ENCODE measurements around the gene ARHGAP18. TPM values are rescaled to one million over a fixed set of nuclear protein-coding genes. Genes with fewer than 3 reads are reported as not detected.

ARHGAP18 gene
- total RNA-seq, 2 donors from 2014 or later: 14.3 to 17.7 TPM

GRCh38 chr6:129592516-129593232 is 117.3 kb downstream of the ARHGAP18 start:
- Mint-ChIP-seq H3K9me3 (no peaks in the 10 kb centered on the region), H3K36me3 (ENCODE audit: low read depth) (peaks cover 16% of the 10 kb centered on the region), H3K27ac (no peak overlapping the region), H3K27me3 (ENCODE audit: insufficient read depth) (no peaks in the 10 kb centered on the region), H3K4me1 (peaks cover 9% of the 10 kb centered on the region), H3K4me3 (no peak overlapping the region)
- H3K9me3 ChIP-seq (ENCODE audit: control insufficient read depth, low read length): no peaks in the 10 kb centered on the region
- no peak for DNase-seq
- WGBS, 2 experiments (ENCODE audit: insufficient coverage in 1 of 2, insufficient read length in 1 of 2): 88 to 94% methylated on average over 3 to 6 of the region's 6 CpGs
- H3K27ac ChIP-seq (ENCODE audit: low read depth, low read length): no peak overlapping the region
- H3K27me3 ChIP-seq (ENCODE audit: control insufficient read depth, insufficient read depth, low read length, poor library complexity, severe bottlenecking): no peaks in the 10 kb centered on the region
- H3K36me3 ChIP-seq (ENCODE audit: control insufficient read depth, insufficient read depth, low read length): no peaks in the 10 kb centered on the region
- H3K9ac ChIP-seq (ENCODE audit: extremely low read depth, low read length, poor library complexity, severe bottlenecking): no peak overlapping the region
- no peaks in the 10 kb centered on the region for H3K4me1 ChIP-seq (ENCODE audit: control insufficient read depth, insufficient read depth, low read length)
- H3K4me3 ChIP-seq (ENCODE audit: low read length): no peak overlapping the region
- TF ChIP-seq CTCF (conservative IDR thresholded peaks at IDR 0.05): no peak

DNA sequence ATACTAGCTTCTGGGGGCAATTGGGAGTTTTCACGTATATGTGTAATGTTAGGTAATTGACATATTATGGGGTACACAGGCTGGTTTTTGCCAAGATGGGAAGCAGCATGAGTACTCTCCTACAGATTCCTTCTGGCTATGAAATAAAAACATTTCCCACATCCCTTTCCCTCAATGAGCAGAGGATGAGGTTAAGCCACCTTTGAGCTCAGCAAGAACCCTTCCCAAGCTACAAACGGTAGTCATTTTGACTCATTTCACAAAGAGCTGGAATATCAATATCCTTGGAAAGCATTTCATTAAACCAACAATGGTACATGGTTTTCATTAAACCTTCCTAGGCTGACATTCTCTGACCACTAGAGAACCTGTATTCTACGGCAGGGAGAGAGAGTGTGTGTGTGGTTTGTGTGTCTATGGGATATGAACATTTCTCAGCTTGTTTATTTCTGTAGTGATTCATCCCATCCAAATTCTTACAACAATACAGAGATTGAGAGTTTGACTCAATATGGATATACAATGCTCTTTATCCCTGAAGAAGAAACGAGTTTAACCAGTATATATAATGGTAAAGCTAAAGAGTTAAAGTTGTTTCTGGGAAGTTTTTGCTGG is 119.5 kb downstream of the ARHGAP18 start:
- Mint-ChIP-seq H3K27me3 (ENCODE audit: insufficient read depth) (no peaks in the 10 kb centered on the region), H3K27ac (no peak overlapping the region), H3K9me3 (no peaks in the 10 kb centered on the region), H3K36me3 (ENCODE audit: low read depth) (peaks cover 20% of the 10 kb centered on the region), H3K4me1 (peaks cover 5% of the 10 kb centered on the region), H3K4me3 (no peak overlapping the region)
- Histone ChIP-seq H3K9ac (ENCODE audit: extremely low read depth, low read length, poor library complexity, severe bottlenecking) (no peak overlapping the region), H3K36me3 (ENCODE audit: control insufficient read depth, insufficient read depth, low read length) (no peaks in the 10 kb centered on the region), H3K4me3 (ENCODE audit: low read length) (no peak overlapping the region), H3K4me1 (ENCODE audit: control insufficient read depth, insufficient read depth, low read length) (no peaks in the 10 kb centered on the region), H3K27me3 (ENCODE audit: control insufficient read depth, insufficient read depth, low read length, poor library complexity, severe bottlenecking) (no peaks in the 10 kb centered on the region), H3K9me3 (ENCODE audit: control insufficient read depth, low read length) (no peaks in the 10 kb centered on the region), H3K27ac (ENCODE audit: low read depth, low read length) (no peak overlapping the region)
- WGBS, 2 experiments (ENCODE audit: insufficient coverage in 1 of 2, insufficient read length in 1 of 2): 95 to 100% methylated on average over 1 to 3 of the region's 4 CpGs
- no peak for TF ChIP-seq CTCF (conservative IDR thresholded peaks at IDR 0.05)
- no peak for DNase-seq

DNA sequence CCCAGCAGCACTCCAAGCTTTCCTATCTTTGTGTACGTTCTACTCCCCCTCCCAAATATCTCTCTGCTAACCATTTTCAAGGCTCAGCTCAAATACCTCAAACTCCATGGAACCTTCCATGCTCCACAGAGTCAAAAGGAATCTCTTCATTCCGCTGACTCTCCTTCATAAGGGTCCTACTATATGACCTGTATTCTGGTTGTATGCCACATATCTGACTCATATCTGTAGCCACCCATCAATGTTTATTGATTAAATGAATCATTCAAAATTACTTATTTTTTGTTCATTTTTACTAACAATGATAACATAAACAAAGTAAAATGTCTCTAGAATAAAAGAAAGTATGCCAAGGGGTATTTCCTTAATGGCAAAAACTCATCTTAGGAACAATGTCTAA is 123.2 kb downstream of the ARHGAP18 start:
- no peak for DNase-seq
- no peaks in the 10 kb centered on the region for H3K9me3 Mint-ChIP-seq
- H3K36me3 Mint-ChIP-seq (ENCODE audit: low read depth): peaks cover 18% of the 10 kb centered on the region
- WGBS, 2 experiments (ENCODE audit: insufficient coverage in 1 of 2, insufficient read length in 1 of 2): 95 to 100% methylated on average over 1 to 2 of the region's 2 CpGs
- no peaks in the 10 kb centered on the region for H3K27me3 Mint-ChIP-seq (ENCODE audit: insufficient read depth)
- H3K9me3 ChIP-seq (ENCODE audit: control insufficient read depth, low read length): no peaks in the 10 kb centered on the region
- no peaks in the 10 kb centered on the region for H3K27me3 ChIP-seq (ENCODE audit: control insufficient read depth, insufficient read depth, low read length, poor library complexity, severe bottlenecking)
- H3K27ac Mint-ChIP-seq: no peak overlapping the region
- H3K4me3 Mint-ChIP-seq: no peak overlapping the region
- no peak overlapping the region for H3K9ac ChIP-seq (ENCODE audit: extremely low read depth, low read length, poor library complexity, severe bottlenecking)
- TF ChIP-seq CTCF (conservative IDR thresholded peaks at IDR 0.05): no peak
- H3K4me1 Mint-ChIP-seq: no peaks in the 10 kb centered on the region
- H3K27ac ChIP-seq (ENCODE audit: low read depth, low read length): no peak overlapping the region
- H3K4me1 ChIP-seq (ENCODE audit: control insufficient read depth, insufficient read depth, low read length): no peaks in the 10 kb centered on the region
- no peak overlapping the region for H3K4me3 ChIP-seq (ENCODE audit: low read length)
- no peaks in the 10 kb centered on the region for H3K36me3 ChIP-seq (ENCODE audit: control insufficient read depth, insufficient read depth, low read length)

All from endodermal cell (in vitro differentiated cells).